Stomach (tissue), 9 donors: ENCODE measurements around the gene ABLIM2. TPM values are rescaled to one million over a fixed set of nuclear protein-coding genes. Genes with fewer than 3 reads are reported as not detected.

Source experiments
- DNase-seq, 2 donors: peaks; one replicate each; pipeline versions ENCODE4 v3.0.0 to v3.0.0-alpha.2; 2013 to 2019
- H3K27ac ChIP-seq, 5 donors: fragments of 200-600 bp in 4 of 5; sonication (generic) in 4 of 5; one replicate each; pipeline ENCODE4 v1.5.1; 2013 to 2019; ENCODE audit warnings: mild to moderate bottlenecking in 1 of 5, moderate library complexity in 1 of 5
- H3K27me3 ChIP-seq, 3 donors: fragments of 200-600 bp; sonication (generic); one replicate each; pipeline ENCODE4 v1.5.1; 2017 to 2019; ENCODE audit warnings: mixed run types in 1 of 3
- H3K36me3 ChIP-seq, 4 donors: fragments of 200-600 bp; sonication (generic); 1 replicate in 3 of 4; 2 replicates in 1 of 4; pipeline ENCODE4 v1.5.1; 2016 to 2019
- H3K4me1 ChIP-seq, 4 donors: fragments of 200-600 bp; sonication (generic); one replicate each; pipeline ENCODE4 v1.5.1; 2016 to 2019
- H3K4me3 ChIP-seq, 4 donors: fragments of 200-600 bp; sonication (generic) in 3 of 4; one replicate each; pipeline ENCODE4 v1.5.1; 2016 to 2019; ENCODE audit warnings: mild to moderate bottlenecking in 1 of 4
- H3K9me3 ChIP-seq, 4 donors: fragments of 200-600 bp; sonication (generic); one replicate each; pipeline ENCODE4 v1.5.1; 2016 to 2019
- CTCF ChIP-seq, 7 experiments: fragments of 450-650 bp in 4 of 7; fragments of 200-600 bp in 3 of 7; sonication (generic) in 3 of 7; IDR thresholded peaks; one replicate each; pipeline ENCODE4 v1.5.1; 2016 to 2019; ENCODE audit warnings: antibody characterized with exemption in 7 of 7, control low read depth in 2 of 7, mild to moderate bottlenecking in 1 of 7
- EP300 ChIP-seq: sonication (generic); formaldehyde crosslinking; IDR thresholded peaks from one replicate; pipeline ENCODE4 v1.6.1; 2017; ENCODE audit warnings: antibody characterized with exemption
- POLR2A ChIP-seq, 4 donors: fragments of 450-650 bp; IDR thresholded peaks; one replicate each; pipeline ENCODE4 v1.6.1; 2016; ENCODE audit warnings: antibody characterized with exemption in 4 of 4, control low read depth in 2 of 4, mild to moderate bottlenecking in 1 of 4, moderate library complexity in 1 of 4
- POLR2AphosphoS5 ChIP-seq, 3 donors: sonication (generic); formaldehyde crosslinking; IDR thresholded peaks; one replicate each; pipeline ENCODE4 v1.6.1; 2016; ENCODE audit warnings: antibody characterized with exemption in 3 of 3
- WGBS, 5 donors: extraction: QIAGEN DNeasy Blood & Tissue Kit in 3 of 5; methylation state at CpG; one replicate each; pipeline versions ENCODE4 v1.1.5 to v1.1.7; 2013 to 2018; 5-methylcytosine and 5-hydroxymethylcytosine counted together
- intact Hi-C: fragments of 100-400 bp; cut with DNase I; formaldehyde crosslinking; loops from one replicate; pipeline ENCODE4 v1.15.1; 2023; ENCODE audit warnings: low total_unique reads
- polyA plus RNA-seq, 3 donors: library from polyadenylated mRNA; stranded (reverse); fragments of 200-250 nt; gene quantifications; one replicate each; pipeline ENCODE4 v1.2.3, GENCODE V29; 2013
- total RNA-seq, 5 donors: library from RNA; depleted of rRNA; stranded (reverse); fragments of >200 nt; gene quantifications; one replicate each; pipeline versions ENCODE4 v1.1.0 to v1.2.3, GENCODE V29; 2014 to 2016
- donor health status: healthy with polysubstance abuse.
- donor health status: Bipolar disorder and iron deficiency.
- donor health status: healthy.

The ABLIM2 gene
- total and polyA plus RNA-seq, 8 donors: 2.3 to 28.0 (median 5.5) TPM

- intact Hi-C loops: no loop called here
- Histone ChIP-seq H3K4me3 (no peak overlapping the region), H3K27me3 (no peaks in the 10 kb centered on the region), H3K27ac (peak overlapping the region in 3 of 5 donors; percentile 20 to 66 (median 40)), H3K36me3 (no peaks in the 10 kb centered on the region), H3K4me1 (peaks cover 18 to 48% (median 28%) of the 10 kb centered on the region in 4 donors), H3K9me3 (no peaks in the 10 kb centered on the region)
- WGBS, 5 donors: 42 to 69% (median 58%) methylated on average over 19 to 23 of the region's 23 CpGs
- peak in 1 of 2 donors; percentile 84 for DNase-seq
- TF ChIP-seq POLR2AphosphoS5 (IDR thresholded peaks at IDR 0.05) (no peak), EP300 (no peak), CTCF (IDR thresholded peaks at IDR 0.05) (no peak), POLR2A (IDR thresholded peaks at IDR 0.05) (no peak)
Measured at GRCh38 chr4:7964890-7965662, 193.5 kb downstream of the ABLIM2 start.

GRCh38 chr4:7964459-7964858, 194.2 kb downstream of the ABLIM2 start:
- TF ChIP-seq CTCF (IDR thresholded peaks at IDR 0.05) (no peak), EP300 (no peak), POLR2AphosphoS5 (IDR thresholded peaks at IDR 0.05) (no peak), POLR2A (IDR thresholded peaks at IDR 0.05) (no peak)
- Histone ChIP-seq H3K27ac (peak overlapping the region in 2 of 5 donors; percentile 20 to 66), H3K9me3 (no peaks in the 10 kb centered on the region), H3K36me3 (no peaks in the 10 kb centered on the region), H3K4me1 (peaks cover 11 to 44% (median 25%) of the 10 kb centered on the region in 4 donors), H3K27me3 (no peaks in the 10 kb centered on the region), H3K4me3 (no peak overlapping the region)
- 76 to 85% (median 80%) methylated on average over 5 of the region's 5 CpGs for WGBS, 5 donors
- no peak for DNase-seq
- intact Hi-C loops: no loop called here

GRCh38 chr4:7963691-7964090, 194.9 kb downstream of the ABLIM2 start:
- H3K4me1 ChIP-seq: peaks cover 9 to 37% (median 20%) of the 10 kb centered on the region in 4 donors
- 93 to 98% (median 98%) methylated on average over 12 of the region's 12 CpGs for WGBS, 5 donors
- intact Hi-C loops: no loop called here
- no peaks in the 10 kb centered on the region for H3K27me3 ChIP-seq
- TF ChIP-seq POLR2A (IDR thresholded peaks at IDR 0.05) (no peak), EP300 (no peak), POLR2AphosphoS5 (IDR thresholded peaks at IDR 0.05) (no peak), CTCF (IDR thresholded peaks at IDR 0.05) (no peak)
- no peaks in the 10 kb centered on the region for H3K36me3 ChIP-seq
- no peak overlapping the region for H3K4me3 ChIP-seq
- no peak for DNase-seq
- no peaks in the 10 kb centered on the region for H3K9me3 ChIP-seq
- no peak overlapping the region for H3K27ac ChIP-seq

- Histone ChIP-seq H3K27me3 (no peaks in the 10 kb centered on the region), H3K27ac (no peak overlapping the region), H3K9me3 (no peaks in the 10 kb centered on the region), H3K4me1 (peaks cover 9 to 31% (median 20%) of the 10 kb centered on the region in 4 donors), H3K4me3 (no peak overlapping the region), H3K36me3 (no peaks in the 10 kb centered on the region)
- no peak for DNase-seq
- no peak for TF ChIP-seq EP300
- no peak for TF ChIP-seq CTCF (IDR thresholded peaks at IDR 0.05)
- intact Hi-C loops: no loop called here
- 84 to 90% (median 89%) methylated on average over 17 of the region's 17 CpGs for WGBS, 5 donors
Measured at GRCh38 chr4:7962609-7963508, 195.8 kb downstream of the ABLIM2 start.
